ENCODE results near the gene RBM7. TPM values are rescaled to one million over a fixed set of nuclear protein-coding genes. Genes with fewer than 3 reads are reported as not detected.

RBM7 gene
- total RNA-seq, 1 donor from 2014 or later, result 37.3 TPM

DNA sequence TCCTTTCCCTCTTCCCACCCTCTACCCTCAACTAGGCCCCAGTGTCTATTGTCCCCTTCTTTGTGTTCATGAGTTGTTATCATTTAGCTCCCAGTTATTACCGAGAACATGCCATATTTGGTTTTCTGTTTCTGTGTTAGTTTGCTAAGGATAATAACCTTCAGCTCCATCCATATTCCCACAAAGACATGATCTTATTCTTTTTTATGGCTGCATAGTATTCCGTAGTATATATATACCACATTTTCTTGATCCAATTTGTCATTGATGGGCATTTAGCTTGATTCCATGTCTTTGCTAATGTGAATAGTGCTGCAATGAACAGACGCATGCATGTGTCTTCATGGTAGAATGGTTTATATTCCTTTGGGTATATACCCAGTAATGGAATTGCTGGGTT is 18.0 kb upstream of the RBM7 start:
- Mint-ChIP-seq H3K27me3 (ENCODE audit: unreplicated experiment) (no peaks in the 10 kb centered on the region), H3K36me3 (ENCODE audit: unreplicated experiment) (no peaks in the 10 kb centered on the region), H3K27ac (ENCODE audit: unreplicated experiment) (no peak overlapping the region), H3K4me1 (ENCODE audit: low read depth, unreplicated experiment) (no peaks in the 10 kb centered on the region), H3K9me3 (ENCODE audit: unreplicated experiment) (no peaks in the 10 kb centered on the region), H3K4me3 (ENCODE audit: unreplicated experiment) (no peak overlapping the region)
- TF ChIP-seq CTCF (IDR thresholded peaks at IDR 0.05; ENCODE audit: partially characterized antibody, unreplicated experiment), result no peak
- DNase-seq, result no peak

DNA sequence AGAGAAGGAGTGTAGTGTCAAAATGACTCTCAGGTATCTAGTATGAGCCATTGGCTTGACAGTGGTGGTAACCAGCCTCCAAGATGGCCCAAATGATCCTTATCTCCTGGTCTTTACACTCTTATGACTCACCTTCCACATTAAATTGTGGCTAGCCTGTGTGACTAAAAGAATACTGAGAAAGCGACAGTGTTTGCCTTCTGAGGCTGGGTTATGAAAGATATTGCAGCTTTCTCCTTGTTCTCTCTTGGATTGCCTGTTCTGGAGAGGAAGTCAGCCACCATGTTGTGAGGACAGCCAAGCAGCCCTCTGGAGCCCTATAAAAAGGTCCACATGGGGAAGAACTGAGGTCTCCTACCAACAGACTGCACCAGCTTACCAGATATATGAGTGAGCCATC is 16.0 kb upstream of the RBM7 start:
- no peaks in the 10 kb centered on the region for H3K9me3 Mint-ChIP-seq (ENCODE audit: unreplicated experiment)
- H3K36me3 Mint-ChIP-seq (ENCODE audit: unreplicated experiment), result no peaks in the 10 kb centered on the region
- no peaks in the 10 kb centered on the region for H3K4me1 Mint-ChIP-seq (ENCODE audit: low read depth, unreplicated experiment)
- H3K4me3 Mint-ChIP-seq (ENCODE audit: unreplicated experiment), result no peak overlapping the region
- H3K27ac Mint-ChIP-seq (ENCODE audit: unreplicated experiment), result no peak overlapping the region
- no peak for TF ChIP-seq CTCF (IDR thresholded peaks at IDR 0.05; ENCODE audit: partially characterized antibody, unreplicated experiment)
- no peak for DNase-seq
- H3K27me3 Mint-ChIP-seq (ENCODE audit: unreplicated experiment), result no peaks in the 10 kb centered on the region

- no peak for TF ChIP-seq CTCF (IDR thresholded peaks at IDR 0.05; ENCODE audit: partially characterized antibody, unreplicated experiment)
- H3K4me1 Mint-ChIP-seq (ENCODE audit: low read depth, unreplicated experiment), result no peaks in the 10 kb centered on the region
- no peak for DNase-seq
- no peaks in the 10 kb centered on the region for H3K36me3 Mint-ChIP-seq (ENCODE audit: unreplicated experiment)
- no peaks in the 10 kb centered on the region for H3K9me3 Mint-ChIP-seq (ENCODE audit: unreplicated experiment)
- no peaks in the 10 kb centered on the region for H3K27me3 Mint-ChIP-seq (ENCODE audit: unreplicated experiment)
- no peak overlapping the region for H3K4me3 Mint-ChIP-seq (ENCODE audit: unreplicated experiment)
- no peak overlapping the region for H3K27ac Mint-ChIP-seq (ENCODE audit: unreplicated experiment)
Observed at GRCh38 chr11:114386131-114386530, 14.3 kb upstream of the RBM7 start.

DNA sequence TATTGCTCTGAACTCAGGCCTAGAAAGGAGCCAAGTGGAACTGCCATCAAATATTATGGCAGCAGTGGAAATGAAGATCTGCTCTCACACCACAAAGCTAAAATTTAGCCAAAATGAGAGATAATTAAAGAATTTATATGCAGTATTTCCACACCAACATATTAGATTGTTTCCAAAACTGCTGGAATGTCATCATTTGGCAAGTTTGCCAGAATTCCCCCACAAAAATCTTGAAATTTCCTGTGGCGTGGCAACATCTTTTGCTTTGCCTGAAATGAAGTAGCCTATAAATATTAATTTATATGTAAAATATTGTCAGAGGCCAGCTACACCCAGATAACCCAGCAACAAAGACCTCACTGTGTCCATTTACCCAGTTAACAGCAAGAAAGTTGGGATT is 13.9 kb upstream of the RBM7 start:
- H3K36me3 Mint-ChIP-seq (ENCODE audit: unreplicated experiment), result no peaks in the 10 kb centered on the region
- H3K9me3 Mint-ChIP-seq (ENCODE audit: unreplicated experiment), result no peaks in the 10 kb centered on the region
- no peak for TF ChIP-seq CTCF (IDR thresholded peaks at IDR 0.05; ENCODE audit: partially characterized antibody, unreplicated experiment)
- no peaks in the 10 kb centered on the region for H3K27me3 Mint-ChIP-seq (ENCODE audit: unreplicated experiment)
- H3K4me1 Mint-ChIP-seq (ENCODE audit: low read depth, unreplicated experiment), result no peaks in the 10 kb centered on the region
- H3K4me3 Mint-ChIP-seq (ENCODE audit: unreplicated experiment), result no peak overlapping the region
- no peak for DNase-seq
- no peak overlapping the region for H3K27ac Mint-ChIP-seq (ENCODE audit: unreplicated experiment)

DNA sequence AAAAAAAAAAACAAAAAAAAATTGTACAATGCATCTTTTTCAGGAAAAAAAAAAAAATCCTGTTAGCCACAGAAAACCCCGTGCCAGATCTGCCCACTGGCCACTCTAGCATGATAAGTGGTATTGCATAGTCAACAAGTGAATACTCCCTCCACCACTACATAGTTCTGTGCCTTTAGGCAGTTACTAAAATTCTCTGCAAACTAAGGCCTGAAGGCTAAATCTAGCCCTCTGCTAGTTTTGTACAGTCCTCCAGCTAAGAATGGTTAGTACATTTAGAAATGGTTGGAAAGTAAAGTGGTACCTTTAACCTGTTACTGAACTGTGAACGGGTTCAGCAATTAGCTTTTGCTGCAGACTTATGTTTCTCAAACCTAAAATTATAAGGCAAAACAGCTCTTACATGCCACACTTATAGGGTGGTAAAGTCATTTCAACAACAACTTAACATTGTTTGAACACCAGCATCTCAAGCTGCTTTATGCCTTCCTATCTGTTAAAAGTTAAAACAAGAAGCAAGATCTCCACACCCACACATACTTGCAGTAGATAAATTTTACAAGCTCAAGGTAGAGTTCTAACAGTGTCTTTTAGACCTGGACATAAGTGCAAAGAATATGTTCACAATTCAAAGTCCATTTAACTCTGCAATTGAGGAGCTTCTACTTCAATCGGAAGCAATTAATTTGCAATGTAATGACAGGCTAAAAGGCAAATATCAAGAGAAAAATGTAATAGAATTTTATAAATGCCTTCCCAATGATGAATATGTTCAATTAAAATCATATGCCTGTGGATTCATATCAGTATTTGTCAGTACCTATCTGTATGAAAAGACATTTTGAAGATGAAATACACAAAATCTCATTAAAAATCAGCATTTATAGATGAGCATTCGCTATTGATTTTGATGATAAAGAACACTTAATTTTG is 7.5 kb upstream of the RBM7 start:
- H3K27me3 Mint-ChIP-seq (ENCODE audit: unreplicated experiment), result no peaks in the 10 kb centered on the region
- H3K27ac Mint-ChIP-seq (ENCODE audit: unreplicated experiment), result no peak overlapping the region
- H3K9me3 Mint-ChIP-seq (ENCODE audit: unreplicated experiment), result no peaks in the 10 kb centered on the region
- H3K4me1 Mint-ChIP-seq (ENCODE audit: low read depth, unreplicated experiment), result no peaks in the 10 kb centered on the region
- H3K36me3 Mint-ChIP-seq (ENCODE audit: unreplicated experiment), result no peaks in the 10 kb centered on the region
- no peak for DNase-seq
- no peak for TF ChIP-seq CTCF (IDR thresholded peaks at IDR 0.05; ENCODE audit: partially characterized antibody, unreplicated experiment)
- H3K4me3 Mint-ChIP-seq (ENCODE audit: unreplicated experiment), result no peak overlapping the region
